Nephron progenitor cell (in vitro differentiated cells): ENCODE results near the gene TMEM106A.
"Not testable (repeated sequence)": the region's sequence is repeated elsewhere in the genome, so short reads cannot be mapped to it uniquely, and the experiment has no call there.

Experiments
- DNase-seq: peaks from one replicate; pipeline ENCODE4 v3.0.0; 2021
- H3K27ac Mint-ChIP-seq: 2 replicates; pipeline ENCODE4 v1.8.0; 2021; ENCODE audit warnings: mild to moderate bottlenecking, moderate library complexity, mixed read lengths
- H3K27me3 Mint-ChIP-seq: 2 replicates; pipeline ENCODE4 v1.8.0; 2021; ENCODE audit warnings: mild to moderate bottlenecking, low read depth, mixed read lengths; ENCODE audit not compliant: poor library complexity
- H3K36me3 Mint-ChIP-seq: 2 replicates; pipeline ENCODE4 v1.8.0; 2021; ENCODE audit warnings: low read depth, mixed read lengths
- H3K4me1 Mint-ChIP-seq: 2 replicates; pipeline ENCODE4 v1.8.0; 2021; ENCODE audit warnings: mixed read lengths
- H3K4me3 Mint-ChIP-seq: 2 replicates; pipeline ENCODE4 v1.8.0; 2021; ENCODE audit warnings: mild to moderate bottlenecking, moderate library complexity, mixed read lengths
- H3K9me3 Mint-ChIP-seq: 2 replicates; pipeline ENCODE4 v1.8.0; 2021; ENCODE audit warnings: mild to moderate bottlenecking, moderate library complexity, mixed read lengths

Gene TMEM106A

DNA sequence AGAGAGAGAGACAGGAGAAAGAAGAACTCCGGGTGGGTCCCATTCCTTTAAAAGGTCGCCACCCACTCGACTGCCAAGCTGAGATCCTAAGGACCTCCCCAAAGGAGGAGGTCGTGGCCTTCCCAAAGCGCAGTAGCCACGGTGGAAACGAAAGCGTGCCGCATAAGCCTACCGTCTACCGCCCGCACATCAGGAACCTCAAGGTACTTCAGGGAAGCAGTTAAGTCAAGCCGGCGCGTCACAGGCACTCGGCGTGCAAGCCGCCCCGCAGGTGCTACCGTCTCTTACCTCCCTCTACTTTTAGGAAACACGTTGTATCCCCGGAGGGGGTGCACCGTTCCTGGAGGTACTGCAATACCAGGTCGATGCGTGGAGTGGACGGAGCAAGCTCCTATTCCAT, 27.9 kb downstream of the TMEM106A start:
- not testable (repeated sequence) for H3K36me3 Mint-ChIP-seq, H3K27ac Mint-ChIP-seq, H3K27me3 Mint-ChIP-seq, DNase-seq, H3K4me1 Mint-ChIP-seq, H3K4me3 Mint-ChIP-seq, H3K9me3 Mint-ChIP-seq

DNA sequence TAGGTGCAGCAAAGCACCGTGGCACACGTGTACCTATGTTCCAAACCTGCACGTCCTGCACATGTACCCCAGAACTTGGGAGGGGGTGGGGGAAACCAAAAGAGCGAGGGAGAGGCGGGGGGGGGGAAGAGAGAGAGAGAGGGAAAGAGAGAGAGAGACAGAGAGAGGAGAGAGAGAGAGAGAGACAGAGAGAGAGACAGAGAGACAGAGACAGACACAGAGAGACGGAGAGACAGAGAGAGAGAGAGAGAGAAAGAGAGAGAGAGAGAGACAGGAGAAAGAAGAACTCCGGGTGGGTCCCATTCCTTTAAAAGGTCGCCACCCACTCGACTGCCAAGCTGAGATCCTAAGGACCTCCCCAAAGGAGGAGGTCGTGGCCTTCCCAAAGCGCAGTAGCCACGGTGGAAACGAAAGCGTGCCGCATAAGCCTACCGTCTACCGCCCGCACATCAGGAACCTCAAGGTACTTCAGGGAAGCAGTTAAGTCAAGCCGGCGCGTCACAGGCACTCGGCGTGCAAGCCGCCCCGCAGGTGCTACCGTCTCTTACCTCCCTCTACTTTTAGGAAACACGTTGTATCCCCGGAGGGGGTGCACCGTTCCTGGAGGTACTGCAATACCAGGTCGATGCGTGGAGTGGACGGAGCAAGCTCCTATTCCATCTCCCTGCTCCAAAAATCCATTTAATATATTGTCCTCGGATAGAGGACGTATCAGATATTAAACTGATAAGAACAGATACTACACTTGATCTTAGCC, 29.1 kb downstream of the TMEM106A start:
- not testable (repeated sequence) for H3K27ac Mint-ChIP-seq, H3K4me3 Mint-ChIP-seq, DNase-seq, H3K4me1 Mint-ChIP-seq, H3K27me3 Mint-ChIP-seq, H3K36me3 Mint-ChIP-seq, H3K9me3 Mint-ChIP-seq

DNA sequence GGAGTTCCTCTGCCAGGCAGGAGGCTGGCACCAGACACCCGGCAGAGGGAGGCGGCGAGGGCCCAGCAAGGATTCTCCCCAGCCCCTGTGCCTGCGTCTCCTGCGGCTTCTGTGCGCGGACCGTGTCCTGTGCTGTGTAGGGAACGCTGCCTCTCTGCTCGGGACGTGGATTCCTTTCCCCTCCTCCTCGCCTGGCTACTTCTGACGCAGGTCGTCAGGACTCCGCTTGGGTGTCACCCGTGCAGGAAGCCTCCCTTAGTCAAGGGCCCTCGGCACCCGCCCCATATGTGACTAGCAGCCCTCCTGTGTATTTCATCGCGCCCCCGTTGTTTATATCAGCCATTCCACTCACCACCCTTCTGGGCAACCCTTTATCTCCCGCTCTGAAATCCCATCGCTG, 34.8 kb downstream of the TMEM106A start:
- not testable (repeated sequence) for H3K4me3 Mint-ChIP-seq, H3K4me1 Mint-ChIP-seq, H3K9me3 Mint-ChIP-seq, H3K27me3 Mint-ChIP-seq, H3K36me3 Mint-ChIP-seq, DNase-seq, H3K27ac Mint-ChIP-seq
